Limb (tissue), 2 donors: ENCODE data around the gene ZBTB7B.

Experiments
- DNase-seq, 2 donors: peaks; one replicate each; pipeline ENCODE4 v3.0.0-alpha.2; 2016; ENCODE audit errors: extremely low spot score in 2 of 2

Gene ZBTB7B

DNA sequence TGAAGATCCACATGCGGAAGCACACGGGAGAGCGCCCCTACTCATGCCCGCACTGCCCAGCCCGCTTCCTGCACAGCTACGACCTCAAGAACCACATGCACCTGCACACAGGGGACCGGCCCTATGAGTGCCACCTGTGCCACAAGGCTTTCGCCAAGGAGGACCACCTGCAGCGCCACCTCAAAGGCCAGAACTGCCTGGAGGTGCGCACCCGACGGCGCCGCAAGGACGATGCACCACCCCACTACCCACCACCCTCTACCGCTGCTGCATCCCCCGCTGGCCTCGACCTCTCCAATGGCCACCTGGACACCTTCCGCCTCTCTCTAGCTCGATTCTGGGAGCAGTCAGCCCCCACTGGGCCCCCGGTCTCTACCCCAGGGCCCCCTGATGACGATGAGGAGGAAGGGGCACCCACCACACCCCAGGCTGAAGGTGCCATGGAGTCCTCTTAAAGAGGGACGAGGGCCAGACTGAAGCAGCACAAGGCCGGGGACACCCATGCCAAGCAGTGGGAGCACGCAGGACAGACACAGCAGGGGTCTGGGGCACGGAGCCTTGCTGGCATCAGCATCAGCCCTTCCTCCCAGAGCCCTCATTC is 13.7 kb downstream of the ZBTB7B start:
- no peak for DNase-seq

GRCh38 chr1:155017041-155017945 is 14.7 kb downstream of the ZBTB7B start:
- peak; percentile 82 to 95 for DNase-seq

GRCh38 chr1:155017946-155018316 is 15.3 kb downstream of the ZBTB7B start:
- DNase-seq = no peak

- no peak for DNase-seq
Observed at GRCh38 chr1:155018617-155019348, 16.2 kb downstream of the ZBTB7B start.

DNA sequence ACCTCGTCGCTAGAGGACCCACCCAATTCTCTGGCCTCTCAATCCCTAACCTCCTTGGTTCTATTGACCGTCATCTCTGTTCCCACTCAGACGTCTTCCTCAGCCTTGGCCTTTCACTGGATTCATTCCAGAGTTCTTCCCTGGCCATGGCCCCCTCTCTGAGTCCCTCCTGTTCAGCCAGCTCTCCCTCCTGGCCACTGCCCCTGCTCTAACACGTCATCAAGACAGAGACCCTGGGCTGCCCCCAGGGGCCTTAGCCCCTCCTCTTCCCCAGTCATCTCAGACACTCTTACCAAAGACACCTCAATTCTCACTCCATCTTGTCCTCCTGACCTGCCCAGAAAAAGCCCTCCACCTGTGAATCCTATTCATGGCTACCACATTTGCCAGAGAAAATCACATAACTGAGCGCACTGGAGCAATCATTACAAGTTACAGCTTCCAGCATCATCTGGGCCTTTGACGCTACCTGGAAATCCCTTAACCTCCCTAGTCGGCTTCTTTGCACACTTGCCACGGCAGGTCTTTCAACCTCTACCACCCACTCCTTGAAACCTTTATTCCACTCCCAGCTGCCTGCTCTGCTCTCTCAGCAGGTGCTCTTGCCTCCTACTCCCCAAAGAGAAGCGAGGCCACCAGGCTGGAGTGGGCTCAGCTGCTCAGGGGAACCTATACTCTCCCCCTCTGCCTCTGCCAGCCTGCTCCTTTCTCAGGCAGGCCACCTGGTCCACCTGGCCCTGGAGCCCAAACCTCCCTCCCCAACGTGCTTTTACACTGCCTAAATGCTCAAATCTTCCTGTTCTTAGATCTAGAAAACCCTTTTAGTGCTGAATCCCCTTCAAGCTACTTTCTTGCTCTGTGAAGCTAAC is 17.0 kb downstream of the ZBTB7B start:
- DNase-seq = no peak

- no peak for DNase-seq
Observed at GRCh38 chr1:155022136-155022926, 19.7 kb downstream of the ZBTB7B start.

- no peak for DNase-seq
Observed at GRCh38 chr1:155022927-155023236, 20.3 kb downstream of the ZBTB7B start.

DNA sequence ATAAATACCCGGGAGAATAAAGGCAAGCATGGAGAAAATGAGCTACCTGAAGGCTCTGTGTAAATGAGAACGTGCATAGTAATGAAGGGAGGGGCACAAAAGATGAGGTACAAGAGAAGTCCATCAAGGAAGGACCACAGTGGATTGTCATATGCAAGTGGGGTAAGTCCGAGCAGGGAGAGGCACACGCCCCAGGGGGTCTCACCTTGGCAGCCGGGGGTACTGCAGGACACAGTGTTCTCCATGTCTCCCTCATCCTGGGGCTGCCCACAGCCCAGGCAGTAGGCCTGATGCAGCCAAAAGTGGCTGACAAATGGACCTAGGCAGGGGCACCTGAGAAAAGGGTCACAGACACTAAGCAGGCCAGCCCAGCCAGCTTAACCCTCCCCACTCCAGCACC is 21.0 kb downstream of the ZBTB7B start:
- DNase-seq = no peak

- DNase-seq = no peak
Observed at GRCh38 chr1:155024315-155024714, 21.7 kb downstream of the ZBTB7B start.

DNA sequence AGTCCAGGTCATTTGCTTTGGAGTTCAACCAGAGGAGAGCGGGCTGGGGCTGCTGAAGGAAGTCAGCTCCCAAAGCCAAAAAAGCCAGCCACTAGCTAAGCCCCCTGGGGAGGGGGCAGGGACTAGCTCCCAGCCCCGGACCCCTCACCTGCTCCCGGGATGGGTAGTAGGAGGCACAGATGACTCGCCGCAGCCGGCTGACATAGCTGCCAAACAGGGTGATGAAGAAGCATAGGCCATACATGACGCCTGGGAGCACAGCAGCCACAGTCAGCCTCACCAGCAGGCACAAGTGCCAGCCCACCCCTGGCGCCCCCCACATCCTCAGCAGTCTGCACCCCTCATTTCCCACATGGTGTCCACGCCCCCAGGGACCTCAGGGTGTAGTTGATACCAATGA is 23.6 kb downstream of the ZBTB7B start:
- DNase-seq = no peak

GRCh38 chr1:155026588-155026987 is 24.0 kb downstream of the ZBTB7B start:
- no peak for DNase-seq

- no peak for DNase-seq
Observed at GRCh38 chr1:155029513-155030242, 27.1 kb downstream of the ZBTB7B start.

GRCh38 chr1:155030243-155030795 is 27.7 kb downstream of the ZBTB7B start:
- no peak for DNase-seq

- no peak for DNase-seq
Observed at GRCh38 chr1:155030899-155031298, 28.3 kb downstream of the ZBTB7B start.

DNA sequence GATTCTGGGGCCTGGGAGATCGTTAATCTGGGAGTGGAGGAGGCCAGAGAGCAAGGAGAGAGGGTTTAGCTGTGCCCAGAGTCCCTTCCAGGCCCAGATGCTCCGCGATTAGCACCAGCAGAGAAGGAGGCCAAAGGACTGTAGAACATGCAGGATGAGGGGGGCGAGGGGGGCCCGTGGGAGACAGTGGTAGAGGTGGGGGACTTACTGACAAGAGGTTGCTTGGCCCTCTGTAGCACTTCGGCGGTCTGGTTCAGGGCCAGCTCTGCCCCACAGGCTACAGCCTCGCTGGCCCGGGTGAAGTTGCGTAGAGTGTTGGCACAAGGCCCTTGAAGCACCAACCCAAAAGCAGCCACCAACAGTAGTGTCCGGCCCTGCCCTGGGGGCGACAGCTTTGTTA is 30.3 kb downstream of the ZBTB7B start:
- DNase-seq = no peak

DNA sequence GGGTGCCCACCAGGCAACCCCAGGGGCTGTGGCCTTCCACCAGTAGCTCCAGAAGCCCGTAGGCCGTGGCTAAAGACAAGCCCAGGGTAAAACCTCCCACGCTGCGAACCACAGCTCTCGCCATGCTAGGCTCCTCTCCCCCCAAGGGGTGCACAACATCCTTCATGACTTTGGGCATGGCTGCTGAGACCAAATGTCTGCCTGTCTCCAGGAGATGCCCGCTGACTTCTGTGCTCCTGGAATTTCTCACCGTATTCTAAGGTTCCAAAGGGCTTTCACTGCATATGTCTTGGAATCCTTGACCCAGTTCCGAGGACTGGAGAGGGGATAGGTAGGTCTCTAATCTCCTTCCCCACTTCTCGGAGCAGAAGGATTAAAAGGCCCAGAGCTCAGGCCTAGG is 30.9 kb downstream of the ZBTB7B start, which contains the start of the genes DCST1 and DCST2:
DCST1 (plus strand) TSS at position 301 of the 400 bp plus-strand sequence. CDS start 213 bp downstream, outside the sequence.
DCST2 (minus strand) TSS at position 258 of the 400 bp plus-strand sequence; CDS start at position 178, 80 bp downstream.
- no peak for DNase-seq

DNA sequence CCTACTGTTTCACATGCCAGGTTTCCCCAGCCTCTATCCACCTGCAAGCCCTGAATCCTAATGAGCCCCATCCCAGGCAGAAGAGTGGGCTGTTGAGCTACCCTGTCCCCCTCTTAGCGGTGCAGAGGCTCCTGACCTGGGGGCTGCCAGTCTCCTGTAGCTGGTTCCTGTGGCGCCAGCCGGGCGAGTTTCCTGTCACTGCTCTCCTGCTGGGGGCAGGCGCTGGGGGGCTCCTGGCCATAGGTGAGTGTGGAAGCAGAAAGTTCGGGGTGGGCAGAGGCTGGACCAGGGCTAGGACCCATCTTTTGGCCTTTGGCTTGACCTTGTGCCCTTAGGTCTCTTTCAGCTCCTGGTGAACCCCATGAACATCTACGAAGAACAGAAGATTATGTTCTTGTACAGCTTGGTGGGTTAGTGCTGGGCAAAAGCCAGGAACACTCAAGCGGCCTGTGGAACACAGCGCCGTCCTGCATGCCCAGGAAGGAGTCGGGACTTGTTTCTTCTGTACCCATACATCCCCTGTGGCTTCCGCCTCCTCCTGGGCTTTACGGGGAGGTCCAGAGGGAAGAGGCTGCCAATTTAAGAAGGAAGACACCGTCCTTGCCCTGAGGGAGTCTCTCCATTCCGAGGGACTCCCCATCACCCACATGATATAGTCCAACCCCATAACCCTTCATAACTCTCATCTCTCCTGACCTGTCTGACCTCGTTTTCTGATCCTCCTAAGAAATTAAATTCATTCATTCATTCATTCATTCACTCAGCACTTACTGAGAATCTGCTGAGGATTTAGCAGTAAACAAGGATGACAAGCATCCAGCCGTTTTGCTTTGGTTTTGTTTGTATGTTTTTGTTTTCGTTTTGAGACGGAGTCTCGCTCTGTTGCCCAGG is 32.0 kb downstream of the ZBTB7B start:
- no peak for DNase-seq

DNA sequence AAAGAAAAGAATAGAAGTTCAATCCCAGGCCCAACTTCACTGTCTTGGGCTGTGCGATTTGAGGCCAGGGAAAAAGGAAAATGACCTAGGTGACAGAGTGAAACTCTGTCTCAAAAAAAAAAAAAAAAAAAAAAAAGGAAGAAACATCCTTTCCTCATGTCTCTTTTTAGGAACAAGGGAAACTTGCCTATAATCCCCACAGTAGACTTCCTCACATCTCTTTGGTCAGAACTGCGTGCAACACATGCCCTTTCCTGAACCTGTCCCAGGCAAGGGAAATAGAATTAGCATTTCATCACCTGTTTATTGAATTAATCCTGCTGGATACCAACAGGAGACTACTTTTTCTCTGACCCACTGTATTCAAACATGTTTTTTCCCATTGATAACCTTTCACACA is 33.3 kb downstream of the ZBTB7B start:
- no peak for DNase-seq
